ENCODE data around the gene PGM5.

Gene PGM5

GRCh38 chr9:68496356-68496755, 139.9 kb downstream of the PGM5 start:
- no peak for DNase-seq (ENCODE audit: low read depth)

DNA sequence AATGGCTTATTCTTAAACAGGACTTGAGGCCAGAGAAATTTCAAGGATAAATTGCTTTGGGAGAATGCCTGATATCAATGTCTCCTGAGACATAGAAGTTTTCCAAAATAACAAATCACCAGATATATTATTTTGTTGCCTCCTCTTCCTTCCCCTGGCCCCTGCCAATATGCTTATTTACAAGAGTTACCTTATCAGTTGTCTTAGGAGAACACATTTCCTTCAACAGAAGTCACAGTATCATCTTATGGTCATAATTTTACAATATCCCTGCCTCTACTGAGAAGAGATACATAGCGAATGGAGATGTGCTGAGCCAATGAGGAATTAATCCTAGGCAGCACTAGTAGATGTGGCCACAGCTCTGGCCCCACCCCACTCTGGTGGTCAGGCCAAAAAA, 141.2 kb downstream of the PGM5 start:
- no peak for DNase-seq (ENCODE audit: low read depth)

GRCh38 chr9:68498816-68499215, 142.4 kb downstream of the PGM5 start:
- DNase-seq (ENCODE audit: low read depth) = no peak

DNA sequence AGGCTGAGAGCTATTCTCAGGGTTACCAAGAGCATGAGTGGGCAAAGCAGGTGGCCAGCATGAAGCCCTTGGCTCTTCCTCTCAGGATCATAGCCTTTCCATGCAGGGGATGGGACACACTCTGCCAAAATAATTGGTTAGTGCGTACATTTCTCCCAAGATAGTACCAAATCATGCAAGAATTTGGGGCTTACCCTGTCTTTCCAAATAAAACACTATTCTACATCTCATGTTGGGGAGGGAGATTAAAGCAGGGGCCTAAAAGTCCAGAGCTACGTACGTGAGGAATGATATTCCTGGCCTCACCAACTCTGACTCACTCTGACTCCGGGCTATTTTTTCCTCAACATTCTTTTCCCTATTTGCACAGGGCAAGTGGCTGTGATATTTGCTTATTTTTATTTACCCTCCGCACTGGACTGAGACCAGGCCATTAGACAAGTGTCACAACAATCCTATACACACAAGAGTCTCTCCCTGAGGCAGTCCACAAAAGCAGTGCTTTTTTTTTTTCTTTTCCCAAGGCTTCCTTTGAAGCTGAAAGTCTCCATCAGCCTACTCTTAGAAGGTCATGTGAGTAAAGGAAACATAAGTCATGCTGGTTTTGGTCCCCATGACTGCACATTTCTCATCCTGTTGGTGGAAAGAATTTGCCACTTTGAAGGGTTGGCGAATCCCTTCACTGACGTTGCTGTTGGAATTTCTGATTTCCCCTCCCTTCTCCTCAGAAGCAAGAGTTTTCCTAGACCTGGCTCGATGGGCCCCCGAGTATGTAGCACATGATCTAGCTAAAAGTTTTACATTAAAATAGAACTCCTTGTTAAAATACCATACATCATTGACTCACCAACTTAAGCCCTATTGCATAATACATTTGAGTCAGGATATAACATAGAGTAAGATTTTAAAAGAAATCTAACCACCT, 144.3 kb downstream of the PGM5 start:
- no peak for DNase-seq (ENCODE audit: low read depth)

DNA sequence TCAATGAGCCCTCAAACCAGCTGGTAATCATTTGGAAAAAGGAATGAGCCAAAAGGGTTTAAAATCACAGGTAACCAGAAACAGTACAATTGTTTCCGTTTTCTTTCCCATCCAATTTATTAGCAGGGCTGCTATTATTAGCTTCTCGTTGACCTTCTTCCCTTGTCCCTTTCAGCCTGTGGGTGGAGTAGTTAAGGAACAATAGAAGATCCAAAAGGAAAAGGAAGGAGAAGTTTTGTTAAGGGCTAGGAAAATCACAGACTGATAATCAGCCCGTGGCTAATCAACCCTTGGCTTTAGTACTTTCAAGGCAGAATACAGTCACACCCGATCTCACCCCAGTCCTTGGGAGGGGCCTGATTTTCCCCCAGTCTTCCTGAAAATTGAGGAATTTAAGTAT, 145.9 kb downstream of the PGM5 start:
- DNase-seq (ENCODE audit: low read depth) = no peak

DNA sequence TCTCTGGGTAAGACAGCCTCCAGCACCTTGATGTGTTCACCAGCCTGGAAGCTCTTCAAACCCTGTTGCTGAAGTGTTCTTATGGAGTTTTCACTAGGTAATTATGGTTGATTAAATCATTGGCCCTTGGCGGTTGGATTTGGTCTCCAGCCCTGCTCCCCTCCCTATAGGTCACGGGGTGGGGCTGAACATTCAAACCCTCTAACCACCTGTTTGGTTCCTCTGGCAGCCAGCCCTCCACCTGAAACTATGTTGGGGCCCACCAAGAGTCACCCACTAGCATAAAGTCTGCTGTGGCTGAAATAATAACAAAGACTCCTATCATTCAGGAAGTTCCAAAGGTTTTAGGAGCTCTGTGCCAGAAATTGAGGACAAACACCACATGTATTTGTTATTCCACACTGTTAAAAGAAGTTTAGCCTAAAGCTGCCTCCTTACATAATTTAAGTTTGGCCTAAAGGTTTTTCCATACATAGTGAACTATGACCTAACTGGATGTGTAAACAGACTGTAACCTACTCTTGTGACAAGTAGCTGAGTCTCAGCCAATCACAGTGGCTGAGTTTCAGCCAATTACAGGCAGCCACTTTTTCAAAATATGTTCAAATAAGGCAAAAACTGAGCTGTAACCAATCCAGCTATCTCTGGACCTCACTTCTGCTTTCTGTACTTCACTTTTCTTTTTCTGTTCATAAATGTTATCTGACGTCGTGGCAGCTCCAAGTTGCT, 149.4 kb downstream of the PGM5 start:
- DNase-seq (ENCODE audit: low read depth) = no peak

DNA sequence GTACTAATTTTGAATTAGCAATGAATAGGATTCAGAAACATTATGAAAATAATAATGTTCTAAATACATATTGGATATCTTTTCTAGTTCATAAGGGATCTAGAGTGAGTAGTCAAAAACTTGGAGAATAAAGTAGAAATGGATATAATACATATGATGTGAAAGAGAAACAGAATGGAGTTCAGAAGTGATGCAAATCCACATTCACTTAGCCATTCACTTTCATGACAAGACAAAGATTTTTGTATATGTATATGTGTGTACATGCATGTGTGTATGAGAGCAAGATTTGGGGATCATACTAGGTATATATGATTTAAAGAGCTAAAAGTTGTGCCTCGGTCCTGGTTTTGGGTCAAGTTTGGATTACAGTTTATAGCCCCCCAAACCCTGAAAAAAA, 150.1 kb downstream of the PGM5 start:
- DNase-seq (ENCODE audit: low read depth) = no peak

- no peak for DNase-seq (ENCODE audit: low read depth)
These were observed 150.9 kb downstream of the PGM5 start for GRCh38 chr9:68507130-68507805.

DNA sequence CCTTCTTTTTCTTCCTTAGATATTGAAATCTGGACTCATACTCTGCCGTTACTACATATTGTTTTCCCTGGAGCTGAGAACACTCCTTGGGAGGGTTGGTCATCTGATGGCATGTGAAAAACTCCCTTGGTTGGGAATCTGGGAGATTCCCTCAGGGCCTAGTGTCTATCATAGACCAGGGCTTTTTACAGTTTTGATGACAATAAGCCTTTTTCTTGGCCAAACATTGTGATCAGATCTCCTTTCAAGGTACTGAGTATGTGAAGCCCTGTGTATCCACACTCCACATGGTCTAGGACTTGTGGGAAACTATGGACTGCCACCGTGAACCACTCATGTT, 151.4 kb downstream of the PGM5 start:
- DNase-seq (ENCODE audit: low read depth) = no peak

DNA sequence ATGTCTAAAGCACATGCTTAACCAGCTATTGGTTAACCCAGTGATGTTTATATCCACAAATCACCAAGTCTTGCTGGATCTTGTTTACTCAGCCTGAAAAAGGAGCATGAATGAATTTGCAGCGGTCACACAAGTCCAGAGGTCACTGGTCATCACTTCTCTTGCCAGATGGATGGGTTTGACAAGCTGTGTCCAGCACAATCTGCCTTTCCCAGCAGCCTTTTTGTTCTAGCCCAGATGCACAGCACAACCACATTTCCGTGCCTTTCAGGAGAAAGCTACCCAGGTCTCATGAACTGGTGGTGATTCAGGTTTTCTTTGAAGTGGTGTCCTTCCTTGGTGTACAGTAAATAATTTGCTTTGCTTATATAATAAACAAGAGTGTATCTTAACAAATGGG, 152.1 kb downstream of the PGM5 start:
- no peak for DNase-seq (ENCODE audit: low read depth)

- DNase-seq (ENCODE audit: low read depth) = no peak
These were observed 153.3 kb downstream of the PGM5 start for GRCh38 chr9:68509689-68510088.

DNA sequence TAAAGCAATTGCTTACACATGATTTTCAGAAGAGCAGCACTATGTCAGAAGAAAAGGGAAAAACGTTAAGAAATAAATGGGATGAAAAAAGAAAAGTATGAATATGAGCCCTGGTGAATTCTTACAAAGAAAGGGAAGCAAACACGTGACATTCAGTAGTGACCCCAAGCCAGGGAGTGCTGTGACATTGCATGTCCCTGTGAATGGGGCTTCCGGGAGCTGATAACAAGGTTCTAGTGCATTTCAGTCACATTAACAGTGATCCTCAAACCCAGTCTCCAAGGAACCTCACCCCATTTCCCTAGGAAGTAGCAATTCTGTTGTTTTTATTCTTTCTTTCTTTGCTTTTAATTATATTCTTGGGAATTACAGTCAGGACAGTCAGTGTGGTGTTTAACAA, 157.0 kb downstream of the PGM5 start:
- DNase-seq (ENCODE audit: low read depth) = no peak

GRCh38 chr9:68513981-68514380, 157.6 kb downstream of the PGM5 start:
- no peak for DNase-seq (ENCODE audit: low read depth)

GRCh38 chr9:68515326-68516017, 159.1 kb downstream of the PGM5 start:
- DNase-seq (ENCODE audit: low read depth) = no peak

DNA sequence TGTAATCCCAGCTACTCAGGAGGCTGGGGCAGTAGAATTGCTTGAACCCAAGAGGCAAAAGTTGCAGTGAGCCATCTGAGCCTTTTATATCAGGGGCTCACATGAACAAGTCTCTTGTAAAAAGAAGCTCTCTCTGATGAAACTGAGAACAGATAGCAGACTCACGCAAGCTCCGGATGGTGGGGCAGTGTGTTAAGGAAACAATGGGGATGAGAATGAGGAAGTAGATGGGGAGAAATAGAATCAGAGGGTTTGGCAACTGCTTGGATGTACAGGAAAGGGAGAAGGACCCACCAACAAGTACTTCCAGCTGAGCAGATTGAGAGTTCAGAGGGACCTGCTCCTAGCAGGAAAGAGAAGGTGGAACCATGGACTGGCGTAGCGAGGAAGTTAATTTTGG, 165.7 kb downstream of the PGM5 start:
- DNase-seq (ENCODE audit: low read depth) = no peak

DNA sequence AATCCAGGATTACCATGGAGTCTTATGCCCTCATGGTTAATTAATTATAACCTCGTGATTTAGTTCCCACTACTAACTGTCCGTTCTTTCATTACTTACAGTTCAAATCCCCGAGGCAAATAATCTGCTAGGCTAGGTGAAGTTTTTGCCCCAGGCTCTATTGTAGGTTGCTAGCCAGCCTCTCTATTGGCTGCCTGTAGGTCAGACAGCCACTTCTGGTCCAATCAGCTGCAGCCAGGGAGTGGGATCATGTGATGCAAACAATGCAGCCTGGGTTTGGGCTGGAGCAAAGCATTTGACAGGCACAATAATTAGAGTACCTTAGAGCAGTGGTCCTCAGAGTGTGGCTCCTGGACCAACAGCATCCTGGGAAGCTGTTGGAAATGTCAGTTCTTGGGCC, 166.5 kb downstream of the PGM5 start:
- DNase-seq (ENCODE audit: low read depth) = no peak

DNA sequence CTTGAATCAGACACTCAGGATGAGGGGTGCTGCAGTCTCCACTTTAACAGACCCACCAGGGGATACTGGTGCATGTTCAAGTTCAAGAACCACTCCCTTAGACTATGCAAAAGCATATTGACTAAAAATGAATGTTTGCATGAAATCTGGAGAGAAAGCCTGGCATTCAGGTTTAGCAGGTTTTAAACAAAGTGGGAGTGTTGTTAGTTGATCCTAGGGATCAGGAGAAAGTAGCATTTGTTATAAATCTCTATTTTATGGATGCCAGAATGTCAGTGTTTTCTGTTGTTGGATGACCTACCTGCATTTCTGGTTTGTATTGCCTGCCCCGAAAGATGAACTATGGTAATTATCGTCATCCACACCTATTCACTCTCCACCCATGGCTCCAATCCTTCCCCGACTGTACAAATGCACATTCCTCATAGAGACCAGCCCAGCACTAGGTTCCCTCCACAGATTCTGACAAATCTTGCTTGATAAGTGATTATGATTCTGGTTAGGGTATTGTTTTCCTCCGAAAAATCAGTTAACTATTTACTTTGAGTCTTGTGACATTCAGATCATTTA, 167.0 kb downstream of the PGM5 start:
- DNase-seq (ENCODE audit: low read depth) = no peak

DNA sequence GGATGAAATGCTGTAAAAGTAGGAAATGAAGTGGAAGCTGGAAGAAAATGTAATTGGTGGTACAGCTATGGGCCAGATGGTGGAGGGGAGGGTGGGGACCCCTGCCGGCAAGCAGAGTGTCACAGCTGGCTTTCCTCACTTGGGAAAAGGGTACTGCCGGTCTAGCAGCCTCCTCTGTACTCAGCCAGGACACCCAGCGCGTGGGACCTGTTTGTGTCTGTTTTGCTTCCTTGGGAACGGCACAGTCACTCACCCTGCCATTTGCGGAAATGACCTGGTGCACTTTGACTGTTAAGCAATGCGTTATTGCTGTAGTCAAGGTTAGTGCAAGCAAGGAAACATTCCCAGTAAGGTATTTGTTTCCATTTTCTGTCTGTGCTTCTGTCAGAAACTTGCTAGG, 174.2 kb downstream of the PGM5 start:
- no peak for DNase-seq (ENCODE audit: low read depth)

GRCh38 chr9:68532131-68532530, 175.7 kb downstream of the PGM5 start:
- no peak for DNase-seq (ENCODE audit: low read depth)

- DNase-seq (ENCODE audit: low read depth) = no peak
These were observed 177.3 kb downstream of the PGM5 start for GRCh38 chr9:68533678-68534077.

DNA sequence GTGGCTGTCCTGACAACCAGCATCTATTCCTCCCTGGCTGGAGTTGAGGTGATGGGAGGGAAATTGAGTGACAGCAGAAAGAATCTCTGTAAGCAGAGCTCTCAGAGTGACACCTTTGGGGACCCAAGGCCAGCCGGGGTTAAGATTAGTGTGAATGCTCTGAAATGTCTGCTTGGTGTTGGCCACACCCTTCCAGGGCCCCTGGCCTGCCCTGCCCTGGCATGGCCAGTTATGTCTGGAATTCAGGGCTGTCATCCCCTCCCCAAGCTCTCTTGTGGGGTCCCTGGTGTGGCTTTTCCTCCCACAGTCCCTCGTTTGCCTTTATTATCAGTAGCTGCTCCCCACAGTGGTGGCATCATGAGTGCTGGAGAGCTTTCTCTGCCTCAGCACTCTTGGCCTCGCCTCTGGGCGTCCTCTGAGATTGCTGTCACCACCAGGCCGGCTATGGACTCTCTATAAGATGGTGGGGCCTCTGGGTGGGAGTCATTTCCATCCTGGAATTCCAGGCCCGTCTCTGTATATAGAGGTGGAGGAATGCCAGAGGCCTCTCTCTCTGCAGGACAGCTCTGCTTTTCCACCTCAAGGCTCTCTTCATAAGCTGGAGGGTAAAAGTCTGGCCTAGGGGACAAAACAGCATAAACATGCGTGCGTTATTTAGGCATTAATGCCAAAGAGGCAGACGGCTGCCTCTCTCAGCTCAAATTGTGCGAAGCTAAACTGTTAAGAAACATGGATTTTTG, 180.6 kb downstream of the PGM5 start:
- no peak for DNase-seq (ENCODE audit: low read depth)

GRCh38 chr9:68537616-68537880, 181.1 kb downstream of the PGM5 start:
- no peak for DNase-seq (ENCODE audit: low read depth)

Data from GM04504 (cell line).